CD8-positive, alpha-beta memory T cell (primary cell): ENCODE data around the gene SIGMAR1. TPM values are rescaled to one million over a fixed set of nuclear protein-coding genes. Genes with fewer than 3 reads are reported as not detected.

Experiments used
- CTCF ChIA-PET: fragments of 350-600 bp; sonication (Branson Sonifier 250); formaldehyde crosslinking; loops from one replicate; lab custom pipeline; 2021; ENCODE audit warnings: antibody characterized with exemption; lab: Charles Lee
- POLR2A ChIA-PET: fragments of 350-600 bp; sonication (Branson Sonifier 250); formaldehyde crosslinking; loops from one replicate; lab custom pipeline; 2021; ENCODE audit warnings: antibody characterized with exemption; lab: Charles Lee
- DNase-seq, 5 donors: peaks; one replicate each; pipeline versions ENCODE4 v3.0.0 to v3.0.0-alpha.2; 2020 to 2022; ENCODE audit warnings: mixed read lengths in 1 of 5
- H3K27ac ChIP-seq: one replicate; pipeline ENCODE4 v1.7.0; 2013; ENCODE audit warnings: low read depth, mild to moderate bottlenecking, low read length, moderate library complexity
- H3K27me3 ChIP-seq: 2 replicates; pipeline ENCODE4 v1.7.0; 2013; ENCODE audit warnings: low read length, mild to moderate bottlenecking; ENCODE audit not compliant: insufficient read depth, poor library complexity, severe bottlenecking
- H3K36me3 ChIP-seq: 2 replicates; pipeline ENCODE4 v1.7.0; 2013; ENCODE audit warnings: mild to moderate bottlenecking, low read length, moderate library complexity; ENCODE audit not compliant: insufficient read depth
- H3K4me1 ChIP-seq: 2 replicates; pipeline ENCODE4 v1.7.0; 2013; ENCODE audit warnings: mild to moderate bottlenecking, low read length, moderate library complexity; ENCODE audit not compliant: insufficient read depth
- H3K4me3 ChIP-seq: 2 replicates; pipeline ENCODE4 v1.7.0; 2013; ENCODE audit warnings: mild to moderate bottlenecking, low read length
- H3K9me3 ChIP-seq: 2 replicates; pipeline ENCODE4 v1.7.0; 2013; ENCODE audit warnings: mild to moderate bottlenecking, low read length
- H3K27ac Mint-ChIP-seq, 8 donors: one replicate each; pipeline ENCODE4 v1.8.0; 2020 to 2021; ENCODE audit warnings: mixed read lengths in 8 of 8, mild to moderate bottlenecking in 6 of 8, inconsistent platforms in 3 of 8, moderate library complexity in 3 of 8
- H3K27me3 Mint-ChIP-seq, 2 donors: one replicate each; pipeline ENCODE4 v1.8.0; 2020 to 2021; ENCODE audit warnings: mixed read lengths in 2 of 2, mild to moderate bottlenecking in 1 of 2, moderate library complexity in 1 of 2
- H3K36me3 Mint-ChIP-seq, 3 donors: one replicate each; pipeline ENCODE4 v1.8.0; 2020 to 2021; ENCODE audit warnings: mixed read lengths in 3 of 3, inconsistent platforms in 1 of 3, mild to moderate bottlenecking in 1 of 3
- H3K4me1 Mint-ChIP-seq, 3 donors: one replicate each; pipeline ENCODE4 v1.8.0; 2020 to 2021; ENCODE audit warnings: mixed read lengths in 3 of 3, inconsistent platforms in 1 of 3, mild to moderate bottlenecking in 1 of 3
- H3K4me3 Mint-ChIP-seq, 7 donors: one replicate each; pipeline ENCODE4 v1.8.0; 2020 to 2021; ENCODE audit warnings: mixed read lengths in 7 of 7, mild to moderate bottlenecking in 6 of 7, moderate library complexity in 4 of 7, inconsistent platforms in 2 of 7
- H3K9me3 Mint-ChIP-seq, 5 donors: one replicate each; pipeline ENCODE4 v1.8.0; 2020 to 2022; ENCODE audit warnings: mixed read lengths in 5 of 5, mild to moderate bottlenecking in 3 of 5, moderate library complexity in 2 of 5, inconsistent platforms in 1 of 5
- polyA plus RNA-seq: library from polyadenylated mRNA; unstranded; fragments of 300-500 nt; fragmentation: Illumina TruSeq; gene quantifications from one replicate; pipeline ENCODE4 v1.2.3, GENCODE V29; 2021
- total RNA-seq, 2 experiments: library from RNA; stranded (reverse); gene quantifications; one replicate each; pipeline ENCODE4 v1.2.3, GENCODE V29; 2021

Gene SIGMAR1
- total and polyA plus RNA-seq, 3 experiments from 2014 or later, result 95.4 to 141 (median 138) TPM

- H3K27ac ChIP-seq, result no peak overlapping the region
- H3K4me1 ChIP-seq, result peaks cover 9% of the 10 kb centered on the region
- no peaks in the 10 kb centered on the region for H3K9me3 ChIP-seq
- H3K27me3 ChIP-seq, result no peaks in the 10 kb centered on the region
- Mint-ChIP-seq H3K36me3 (peaks cover 0 to 21% (median 3%) of the 10 kb centered on the region in 3 donors), H3K27me3 (peaks cover 0 to 3% of the 10 kb centered on the region in 2 donors), H3K4me1 (peaks cover 14 to 31% (median 17%) of the 10 kb centered on the region in 3 donors), H3K4me3 (no peak overlapping the region), H3K27ac (peak overlapping the region in 2 of 8 donors; percentile 42 to 89), H3K9me3 (no peaks in the 10 kb centered on the region)
- ChIA-PET POLR2A (interaction anchor here (0.7 to 1.8 kb wide), 2 partner anchors 9 kb away, joined by 4 to 7 read pairs; partner anchors contain the start of gene GALT), CTCF (interaction anchor here (1.3 to 1.5 kb wide), 3 partner anchors 9 to 35 kb away, joined by 3 to 7 read pairs (median 5); partner anchors contain the start of genes DCTN3 and GALT)
- no peak overlapping the region for H3K4me3 ChIP-seq
- no peak for DNase-seq
- H3K36me3 ChIP-seq, result peaks cover 6% of the 10 kb centered on the region
Measured at GRCh38 chr9:34655394-34655793, 17.8 kb upstream of the SIGMAR1 start.

DNA sequence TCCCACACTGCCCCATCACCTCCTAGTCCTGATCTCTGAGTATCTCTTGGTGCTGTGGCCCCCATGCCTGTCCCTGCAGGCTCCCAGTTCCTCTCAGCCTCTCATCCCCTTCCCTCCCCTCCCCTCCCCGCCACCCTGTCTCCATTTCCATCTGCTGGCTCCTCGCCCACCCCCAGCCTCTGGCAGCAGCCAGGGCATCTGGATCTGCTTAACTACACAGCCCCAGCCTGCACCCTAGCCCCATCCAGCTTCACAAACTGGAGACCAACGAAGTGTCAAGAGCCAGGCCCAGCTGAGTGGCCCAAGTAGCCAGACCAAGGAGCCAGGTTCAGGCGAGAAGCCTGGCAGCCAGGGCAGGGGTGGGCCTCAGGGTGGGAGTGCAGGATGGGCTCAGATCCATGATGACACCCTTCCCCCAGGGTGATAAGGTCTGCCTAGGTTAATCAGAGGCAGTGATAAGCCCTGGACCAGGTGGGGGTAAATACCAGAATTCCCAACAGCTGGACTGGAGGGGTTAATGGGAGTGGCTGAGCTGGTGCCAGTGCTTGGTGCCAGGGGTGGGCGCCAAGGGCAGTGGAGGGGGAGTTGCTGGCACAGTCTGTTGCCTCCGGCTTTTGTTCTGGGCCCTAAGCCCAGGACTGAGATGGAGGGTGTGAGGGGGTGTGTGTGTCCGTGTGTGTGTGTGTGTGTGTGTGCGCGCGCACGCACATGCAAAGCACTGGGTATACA is 16.9 kb upstream of the SIGMAR1 start:
- no peaks in the 10 kb centered on the region for H3K9me3 ChIP-seq
- no peak overlapping the region for H3K27ac ChIP-seq
- H3K27me3 Mint-ChIP-seq, result peaks cover 0 to 3% of the 10 kb centered on the region in 2 donors
- H3K4me3 Mint-ChIP-seq, result no peak overlapping the region
- H3K4me3 ChIP-seq, result no peak overlapping the region
- peaks cover 0 to 25% (median 3%) of the 10 kb centered on the region in 3 donors for H3K36me3 Mint-ChIP-seq
- DNase-seq, result no peak
- H3K4me1 Mint-ChIP-seq, result peaks cover 15 to 31% (median 18%) of the 10 kb centered on the region in 3 donors
- H3K27ac Mint-ChIP-seq, result peak overlapping the region in 3 of 8 donors; percentile 39 to 83 (median 58)
- peaks cover 5% of the 10 kb centered on the region for H3K36me3 ChIP-seq
- H3K9me3 Mint-ChIP-seq, result no peaks in the 10 kb centered on the region
- ChIA-PET CTCF (interaction anchor here (1.0 kb wide), 1 partner anchor 9 kb away, joined by 3 read pairs; no protein-coding TSS in a partner anchor), POLR2A (no interaction called here)
- H3K4me1 ChIP-seq, result peaks cover 9% of the 10 kb centered on the region
- H3K27me3 ChIP-seq, result no peaks in the 10 kb centered on the region

GRCh38 chr9:34653151-34654072 is 15.8 kb upstream of the SIGMAR1 start:
- Mint-ChIP-seq H3K36me3 (peaks cover 1 to 34% (median 3%) of the 10 kb centered on the region in 3 donors), H3K4me1 (peaks cover 22 to 42% (median 27%) of the 10 kb centered on the region in 3 donors), H3K27me3 (peaks cover 0 to 3% of the 10 kb centered on the region in 2 donors), H3K27ac (peak overlapping the region in 6 of 8 donors; percentile 11 to 69 (median 46)), H3K4me3 (no peak overlapping the region), H3K9me3 (no peaks in the 10 kb centered on the region)
- Histone ChIP-seq H3K27ac (no peak overlapping the region), H3K27me3 (no peaks in the 10 kb centered on the region), H3K4me1 (peaks cover 19% of the 10 kb centered on the region), H3K4me3 (no peak overlapping the region), H3K9me3 (no peaks in the 10 kb centered on the region), H3K36me3 (peaks cover 16% of the 10 kb centered on the region)
- POLR2A ChIA-PET, result no interaction called here
- DNase-seq, result no peak
- CTCF ChIA-PET, result interaction anchor here (0.6 to 7.6 kb wide), 3 partner anchors 12 to 28 kb away, joined by 3 to 54 read pairs (median 3); a partner anchor contains a TSS

DNA sequence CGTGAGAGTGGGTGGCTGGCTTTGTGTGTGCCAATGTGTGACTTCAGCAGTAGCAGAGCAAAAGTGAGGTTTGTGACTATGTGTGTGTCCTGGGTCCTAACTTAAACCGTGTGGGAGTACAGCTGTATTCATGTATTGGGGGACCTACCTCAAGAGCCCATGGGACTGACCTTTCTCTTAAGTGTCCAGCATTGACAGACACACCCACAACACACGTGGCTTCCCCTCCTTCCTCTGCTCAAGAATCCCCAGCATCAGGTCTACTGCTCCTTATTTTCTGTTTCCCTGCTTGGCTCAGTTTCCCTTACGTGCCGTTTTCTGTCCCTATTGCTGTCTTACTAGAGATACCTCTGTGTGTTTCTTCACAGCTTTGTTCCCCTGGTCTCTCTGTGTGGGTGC is 15.0 kb upstream of the SIGMAR1 start:
- no peak for DNase-seq
- POLR2A ChIA-PET, result interaction anchor here (1.1 kb wide), 1 partner anchor 15 kb away, joined by 3 read pairs; the partner anchor contains the start of gene SIGMAR1
- Mint-ChIP-seq H3K4me3 (no peak overlapping the region), H3K27me3 (peaks cover 0 to 3% of the 10 kb centered on the region in 2 donors), H3K9me3 (no peaks in the 10 kb centered on the region), H3K36me3 (peaks cover 4 to 43% (median 6%) of the 10 kb centered on the region in 3 donors), H3K4me1 (peaks cover 30 to 50% (median 35%) of the 10 kb centered on the region in 3 donors), H3K27ac (peak overlapping the region; percentile 0 to 89 (median 54))
- H3K27ac ChIP-seq, result peak overlapping the region; percentile 13
- H3K4me1 ChIP-seq, result peaks cover 27% of the 10 kb centered on the region
- CTCF ChIA-PET, result interaction anchor here (1.1 to 7.6 kb wide), 2 partner anchors 12 to 14 kb away, joined by 3 to 54 read pairs; a partner anchor contains a TSS
- peaks cover 19% of the 10 kb centered on the region for H3K36me3 ChIP-seq
- no peaks in the 10 kb centered on the region for H3K27me3 ChIP-seq
- no peaks in the 10 kb centered on the region for H3K9me3 ChIP-seq
- H3K4me3 ChIP-seq, result no peak overlapping the region

GRCh38 chr9:34651876-34652601 is 14.5 kb upstream of the SIGMAR1 start, which contains the start of gene IL11RA:
TSS of gene IL11RA (plus strand) at chr9:34652185. CDS start at chr9:34655218, 3,033 bp downstream.
- no peak for DNase-seq
- Histone ChIP-seq H3K27me3 (no peaks in the 10 kb centered on the region), H3K4me3 (no peak within 1 kb of the TSS), H3K36me3 (peaks cover 19% of the 10 kb centered on the region), H3K27ac (peak within 1 kb of the TSS; percentile 40), H3K4me1 (peaks cover 32% of the 10 kb centered on the region), H3K9me3 (no peaks in the 10 kb centered on the region)
- Mint-ChIP-seq H3K4me1 (peaks cover 36 to 55% (median 41%) of the 10 kb centered on the region in 3 donors), H3K4me3 (peak within 1 kb of the TSS in 2 of 7 donors; percentile 3 to 58), H3K27me3 (peaks cover 0 to 3% of the 10 kb centered on the region in 2 donors), H3K36me3 (peaks cover 4 to 48% (median 6%) of the 10 kb centered on the region in 3 donors), H3K9me3 (no peaks in the 10 kb centered on the region), H3K27ac (peak within 1 kb of the TSS; percentile 0 to 89 (median 62))
- POLR2A ChIA-PET, result interaction anchor here (1.1 kb wide), 1 partner anchor 15 kb away, joined by 3 read pairs; the partner anchor contains the start of gene SIGMAR1
- CTCF ChIA-PET, result interaction anchor here (1.7 to 7.6 kb wide), 2 partner anchors 13 to 39 kb away, joined by 3 to 54 read pairs; a partner anchor contains a TSS

DNA sequence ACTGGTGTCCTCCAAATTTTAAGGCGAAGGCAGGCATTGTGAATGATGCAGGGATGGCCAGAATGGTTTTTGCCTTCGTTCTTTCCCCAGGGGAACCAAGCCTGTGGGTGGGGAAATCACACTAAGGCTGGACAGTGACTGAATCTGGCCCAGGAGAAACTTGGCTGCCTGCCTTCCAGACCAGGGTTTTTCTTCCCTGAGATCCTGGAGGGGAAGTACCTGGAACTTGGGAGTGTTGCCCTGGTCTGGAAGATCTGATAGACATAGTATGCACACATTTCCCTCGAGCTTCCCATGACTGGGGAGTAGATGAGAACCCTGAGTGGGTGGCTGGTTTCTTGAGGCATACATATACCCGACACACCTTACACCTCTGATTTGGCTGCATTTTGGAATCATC is 13.7 kb upstream of the SIGMAR1 start:
- ChIA-PET POLR2A (interaction anchor here (1.3 kb wide), 1 partner anchor 31 kb away, joined by 3 read pairs; the partner anchor contains the start of gene DCTN3), CTCF (interaction anchor here (1.7 to 7.6 kb wide), 2 partner anchors 14 to 38 kb away, joined by 3 to 54 read pairs; a partner anchor contains a TSS)
- Mint-ChIP-seq H3K36me3 (peaks cover 4 to 55% (median 6%) of the 10 kb centered on the region in 3 donors), H3K4me3 (no peak overlapping the region), H3K27me3 (peaks cover 0 to 3% of the 10 kb centered on the region in 2 donors), H3K27ac (peak overlapping the region in 3 of 8 donors; percentile 15 to 68 (median 61)), H3K4me1 (peaks cover 40 to 62% (median 45%) of the 10 kb centered on the region in 3 donors), H3K9me3 (no peaks in the 10 kb centered on the region)
- Histone ChIP-seq H3K4me1 (peaks cover 34% of the 10 kb centered on the region), H3K27ac (peak overlapping the region; percentile 40), H3K9me3 (no peaks in the 10 kb centered on the region), H3K36me3 (peaks cover 19% of the 10 kb centered on the region), H3K27me3 (no peaks in the 10 kb centered on the region), H3K4me3 (no peak overlapping the region)
- DNase-seq, result no peak
